ENCODE results near the gene ZBTB42.

GRCh38 chr14:104801520-104802393 is 856 bp downstream of the ZBTB42 start:
- TF ChIP-seq CTCF (IDR thresholded peaks at IDR 0.05) = no peak
- TF ChIP-seq EP300 (IDR thresholded peaks at IDR 0.05) = no peak

Data from tibial nerve (tissue), 4 donors.